GM21515 (cell line): ENCODE results near the gene RTN4R.

ENCODE experiments used
- ATAC-seq: cut with Tn5 transposase; IDR thresholded peaks from one replicate; pipeline ENCODE4 v1.9.1; 2021; ENCODE audit not compliant: unreplicated experiment

RTN4R gene

DNA sequence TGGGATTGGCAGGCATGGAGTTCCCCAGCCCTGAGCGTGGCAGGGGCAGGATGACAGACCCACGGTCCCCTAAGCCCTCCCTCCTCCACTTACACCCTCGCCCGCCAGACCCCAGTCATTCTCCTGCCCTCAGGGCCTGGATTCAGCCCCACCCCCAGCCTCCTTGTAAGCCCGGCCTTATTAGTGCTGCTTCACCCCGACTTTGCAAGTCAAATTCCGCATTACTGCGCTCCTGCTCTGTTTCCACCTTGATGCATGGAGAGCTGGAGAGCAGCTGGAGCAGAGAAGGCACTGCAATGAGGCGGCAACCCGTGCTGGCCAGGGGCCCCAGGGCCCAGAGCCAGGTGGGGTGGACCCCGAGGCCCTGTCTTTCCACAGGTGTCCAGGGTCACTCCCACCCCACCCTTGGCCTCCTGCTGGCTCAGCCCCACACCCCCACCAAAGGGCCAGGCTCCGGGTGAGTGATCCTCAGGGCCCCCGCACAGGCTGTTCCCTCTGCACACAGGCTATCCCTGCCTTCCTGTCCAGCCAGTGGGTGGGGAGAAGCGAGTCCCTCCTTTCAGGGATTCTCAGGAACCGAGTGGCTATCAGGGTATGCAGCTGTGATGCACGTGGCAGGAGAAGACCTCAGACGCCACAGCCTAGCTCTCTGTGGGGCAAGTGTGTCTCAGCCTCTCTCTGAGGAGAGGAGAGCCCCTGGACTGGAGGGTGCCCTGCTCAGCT is 36.4 kb downstream of the RTN4R start:
- no peak for ATAC-seq

- no peak for ATAC-seq
Measured at GRCh38 chr22:20230777-20231420, 37.2 kb downstream of the RTN4R start.

DNA sequence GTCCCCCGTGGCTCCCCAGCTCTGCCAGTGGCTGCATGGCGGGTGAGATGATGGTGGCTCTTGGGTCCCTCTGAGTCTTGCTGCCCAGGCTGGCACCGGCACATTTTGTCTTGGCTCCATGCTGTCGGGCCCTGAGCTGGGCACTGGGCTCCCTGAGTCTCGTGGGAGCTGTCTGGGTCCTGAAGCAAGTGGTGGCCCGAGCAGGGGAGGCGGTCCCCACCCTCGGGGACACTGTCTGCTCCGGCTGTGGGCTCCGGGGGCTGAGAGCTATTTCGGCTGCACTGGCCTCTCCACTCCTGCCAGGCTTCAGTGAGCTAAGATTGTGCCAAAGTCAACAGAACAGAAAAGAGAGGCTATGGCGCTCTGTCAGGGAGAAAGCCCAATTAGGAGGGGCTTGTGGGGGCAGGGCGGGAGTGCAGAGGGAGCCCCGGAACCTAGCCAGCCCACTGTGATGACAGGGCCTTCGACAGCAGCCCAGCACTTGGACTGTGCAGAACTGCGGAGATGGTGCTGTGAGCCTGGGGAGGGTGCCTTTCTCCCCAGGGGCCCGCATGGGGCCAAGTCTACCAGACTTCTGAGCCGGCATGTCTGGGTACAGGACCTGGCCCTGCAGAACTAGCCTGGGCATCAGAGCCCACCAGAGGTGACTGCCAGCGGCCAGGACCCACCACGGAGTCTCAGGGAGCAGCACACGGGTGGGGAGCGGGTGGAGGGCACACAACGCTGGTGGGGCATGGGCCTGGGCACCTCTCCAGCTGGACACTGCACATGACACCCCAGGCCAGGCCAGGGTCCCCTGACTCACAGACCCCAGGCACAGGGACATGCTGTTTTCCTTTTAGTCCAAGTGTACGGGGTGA is 38.0 kb downstream of the RTN4R start:
- ATAC-seq: no peak

- ATAC-seq: no peak
Measured at GRCh38 chr22:20228939-20229272, 39.2 kb downstream of the RTN4R start.

DNA sequence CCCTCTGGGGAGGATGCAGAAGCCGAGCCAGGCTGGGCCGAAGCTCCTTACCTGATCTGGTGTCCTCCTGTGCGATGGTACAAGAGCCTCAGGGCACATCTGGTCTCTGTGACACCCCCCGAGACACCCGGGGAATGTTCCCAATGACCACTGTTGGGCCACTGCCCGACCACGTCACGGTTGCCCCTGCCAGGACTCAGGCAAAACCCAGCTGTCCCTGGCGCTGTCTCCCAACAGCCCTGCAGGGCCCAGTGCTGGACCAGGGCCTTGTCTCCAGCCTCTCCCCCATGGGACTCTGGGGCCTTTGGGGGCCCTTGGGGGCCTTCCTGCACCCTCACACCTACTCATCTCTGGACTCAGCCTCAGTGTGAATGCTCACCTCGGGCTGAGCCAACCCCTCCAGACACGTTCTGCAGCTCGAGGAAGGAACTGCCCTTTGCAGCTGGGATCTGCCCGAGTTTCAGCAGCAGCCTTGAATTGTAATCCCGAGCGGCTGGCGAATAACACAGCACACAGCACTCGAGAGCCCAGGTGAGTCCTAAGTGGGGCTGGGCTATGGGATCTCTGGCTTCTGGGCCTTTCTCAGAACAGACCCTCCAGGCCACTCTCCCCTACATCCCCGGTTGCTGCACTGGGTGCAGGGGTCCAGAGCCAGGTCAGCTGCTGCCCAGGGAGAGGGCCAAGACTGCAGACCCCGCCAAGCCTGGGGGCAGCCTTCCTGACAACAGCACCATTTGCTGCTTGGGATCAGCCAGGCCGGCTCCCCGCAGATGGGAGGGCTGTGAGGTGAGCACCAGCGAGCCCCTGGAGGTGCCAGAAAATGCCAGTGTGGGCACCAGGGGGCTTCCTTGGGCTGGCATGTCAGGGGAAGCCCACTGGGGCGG is 39.8 kb downstream of the RTN4R start:
- no peak for ATAC-seq

GRCh38 chr22:20227363-20227762 is 40.8 kb downstream of the RTN4R start:
- ATAC-seq: no peak

- no peak for ATAC-seq
Measured at GRCh38 chr22:20226760-20227350, 41.3 kb downstream of the RTN4R start.

- ATAC-seq: no peak
Measured at GRCh38 chr22:20226077-20226716, 41.9 kb downstream of the RTN4R start.

GRCh38 chr22:20225693-20225966 is 42.5 kb downstream of the RTN4R start:
- no peak for ATAC-seq

- no peak for ATAC-seq
Measured at GRCh38 chr22:20224917-20225692, 43.0 kb downstream of the RTN4R start.

- no peak for ATAC-seq
Measured at GRCh38 chr22:20224256-20224626, 43.9 kb downstream of the RTN4R start.

DNA sequence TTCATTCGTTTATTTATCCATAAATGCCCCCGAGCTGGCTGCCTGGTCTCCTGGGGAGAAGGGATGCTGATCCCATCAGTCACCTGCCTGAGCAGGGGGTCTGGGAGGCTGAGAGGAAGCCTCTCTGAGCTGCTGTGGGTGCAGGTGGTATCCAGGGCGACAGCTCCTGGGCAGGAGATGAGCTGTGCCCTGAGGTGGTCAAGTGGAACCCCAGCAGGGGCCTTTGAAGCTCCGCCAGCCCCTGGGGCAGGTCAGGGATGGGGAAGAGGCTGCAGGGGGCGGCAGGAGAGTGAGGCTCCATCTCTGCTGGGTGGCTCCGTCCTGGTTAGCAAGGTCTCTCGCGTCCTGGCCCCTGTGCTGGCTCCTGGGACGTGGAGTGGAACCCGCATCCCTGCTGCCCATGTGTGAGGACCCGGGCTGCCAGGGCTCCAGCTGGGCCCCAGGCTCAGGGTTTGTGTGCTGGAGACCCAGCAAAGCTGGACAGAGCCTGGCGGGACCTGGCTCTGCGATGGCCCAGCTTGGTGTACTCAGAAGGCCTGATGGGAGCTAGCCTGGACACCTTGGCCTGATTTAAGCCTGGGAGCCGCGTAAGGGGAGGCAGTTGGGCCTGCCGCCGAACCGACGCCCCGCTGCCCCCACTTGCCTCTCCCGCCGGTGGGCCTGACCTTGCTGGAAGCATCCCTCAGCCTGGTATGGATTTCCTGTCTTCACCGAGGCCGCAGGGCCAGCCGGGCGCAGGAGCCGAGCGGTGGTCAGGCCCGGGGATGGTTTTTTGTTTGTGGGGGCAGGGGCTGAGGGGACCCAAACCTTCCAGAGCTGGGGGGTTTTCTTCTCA is 44.5 kb downstream of the RTN4R start:
- no peak for ATAC-seq

GRCh38 chr22:20222764-20223420 is 45.2 kb downstream of the RTN4R start:
- no peak for ATAC-seq

GRCh38 chr22:20221421-20222340 is 46.4 kb downstream of the RTN4R start:
- no peak for ATAC-seq

- ATAC-seq: no peak
Measured at GRCh38 chr22:20220629-20221026, 47.5 kb downstream of the RTN4R start.

DNA sequence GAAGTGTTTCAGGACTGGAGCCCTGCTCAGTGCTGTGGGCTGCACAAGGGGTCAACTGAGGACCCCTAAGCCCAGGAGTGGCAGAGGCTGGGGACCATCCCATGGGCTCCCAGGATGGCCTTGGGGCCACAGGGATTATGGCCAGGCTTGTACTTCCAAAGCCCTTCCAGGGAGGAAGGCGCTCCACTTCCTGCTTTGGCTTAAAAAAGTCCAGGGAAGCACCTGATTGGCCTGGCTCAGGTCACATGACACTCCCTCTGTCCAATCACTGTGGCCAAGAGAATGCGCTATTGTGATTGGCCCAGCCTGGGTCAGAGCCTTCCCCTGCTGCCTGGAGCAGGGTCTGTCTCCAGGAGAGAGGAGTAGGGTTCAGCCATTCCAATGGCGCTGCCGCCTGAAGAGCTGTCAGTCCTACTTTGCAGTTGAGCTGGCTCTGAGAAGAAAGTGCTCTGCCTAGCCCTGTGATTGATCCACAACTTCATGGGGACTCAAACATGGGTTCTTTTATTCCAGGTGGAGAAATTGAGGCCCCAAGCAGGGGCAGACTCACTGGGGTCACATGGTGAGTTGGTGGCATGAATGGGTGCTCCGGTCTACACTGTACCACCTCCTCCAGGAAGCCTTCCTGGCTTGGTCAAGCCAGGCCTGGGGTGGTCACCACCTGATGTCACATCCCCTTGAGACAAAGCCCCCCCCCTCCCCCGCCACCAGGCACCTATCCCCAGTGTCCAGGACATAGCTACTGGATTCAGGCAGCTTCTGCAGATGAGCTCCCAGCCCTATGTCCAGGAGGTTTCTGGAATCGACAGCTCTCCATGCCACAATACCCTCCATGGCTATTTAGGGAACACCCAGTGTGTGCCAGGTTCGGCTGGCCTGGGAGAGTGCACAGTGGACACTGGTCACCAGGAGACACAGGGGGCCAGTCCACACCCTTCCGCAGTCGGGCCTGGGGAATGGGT is 48.2 kb downstream of the RTN4R start:
- ATAC-seq: no peak
